Measurements from ENCODE around the gene BHLHE41. TPM values are rescaled to one million over a fixed set of nuclear protein-coding genes. Genes with fewer than 3 reads are reported as not detected.

BHLHE41 gene
- total RNA-seq, 1 donor from 2014 or later = 2.9 TPM

Other genes with a start within 250 kb of the BHLHE41 start
- 24.2 and 39.5 TPM in 2 replicates for gene RASSF8, start 166.4 kb downstream of the BHLHE41 start, total RNA-seq
- 6.3 and 11.2 TPM in 2 replicates for gene SSPN, start 70.5 kb upstream of the BHLHE41 start, total RNA-seq

Measured in astrocyte (in vitro differentiated cells and primary cell).